Caki2 (cell line): ENCODE data around the gene NT5M. TPM values are rescaled to one million over a fixed set of nuclear protein-coding genes. Genes with fewer than 3 reads are reported as not detected.
"Not testable (repeated sequence)": the region's sequence is repeated elsewhere in the genome, so short reads cannot be mapped to it uniquely, and the experiment has no call there.

ENCODE experiments used
- DNase-seq: peaks from one replicate; pipeline ENCODE4 v3.0.0-alpha.2; 2015; ENCODE audit warnings: low read depth
- in situ Hi-C: cut with HindIII; loops from 2 replicates; pipeline ENCODE4 v1.10.0; 2016; ENCODE audit warnings: low sequenced_read_pairs, low pct_unique_long_range_greater_than_20kb, mixed read lengths
- total RNA-seq: library from RNA; depleted of rRNA; stranded (reverse); fragments of >200 nt; shearing (Covaris generic); gene quantifications from 2 replicates; pipeline ENCODE4 v1.2.3, GENCODE V29; 2014; ENCODE audit warnings: low replicate concordance

The NT5M gene
- total RNA-seq, 1 experiment from 2014 or later = 13.2 TPM

DNA sequence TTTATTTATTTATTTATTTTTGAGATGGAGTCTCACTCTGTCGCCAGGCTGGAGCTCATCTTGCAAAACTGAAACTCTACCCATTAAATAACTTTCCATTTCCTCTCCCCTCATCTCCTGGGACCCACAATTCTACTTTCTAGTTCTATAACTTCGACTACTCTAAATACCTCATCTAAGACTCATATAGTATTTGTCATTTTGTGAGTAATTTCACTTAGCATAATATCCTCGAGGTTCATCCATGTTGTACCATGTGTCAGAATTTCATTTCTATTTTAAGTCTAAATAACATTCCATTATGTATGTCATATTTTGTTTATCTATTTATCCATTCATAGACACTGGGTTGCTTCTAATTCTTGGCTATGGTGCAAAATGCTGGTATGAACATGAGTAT, 5.1 kb upstream of the NT5M start:
- in situ Hi-C loops = no loop called here
- no peak for DNase-seq

DNA sequence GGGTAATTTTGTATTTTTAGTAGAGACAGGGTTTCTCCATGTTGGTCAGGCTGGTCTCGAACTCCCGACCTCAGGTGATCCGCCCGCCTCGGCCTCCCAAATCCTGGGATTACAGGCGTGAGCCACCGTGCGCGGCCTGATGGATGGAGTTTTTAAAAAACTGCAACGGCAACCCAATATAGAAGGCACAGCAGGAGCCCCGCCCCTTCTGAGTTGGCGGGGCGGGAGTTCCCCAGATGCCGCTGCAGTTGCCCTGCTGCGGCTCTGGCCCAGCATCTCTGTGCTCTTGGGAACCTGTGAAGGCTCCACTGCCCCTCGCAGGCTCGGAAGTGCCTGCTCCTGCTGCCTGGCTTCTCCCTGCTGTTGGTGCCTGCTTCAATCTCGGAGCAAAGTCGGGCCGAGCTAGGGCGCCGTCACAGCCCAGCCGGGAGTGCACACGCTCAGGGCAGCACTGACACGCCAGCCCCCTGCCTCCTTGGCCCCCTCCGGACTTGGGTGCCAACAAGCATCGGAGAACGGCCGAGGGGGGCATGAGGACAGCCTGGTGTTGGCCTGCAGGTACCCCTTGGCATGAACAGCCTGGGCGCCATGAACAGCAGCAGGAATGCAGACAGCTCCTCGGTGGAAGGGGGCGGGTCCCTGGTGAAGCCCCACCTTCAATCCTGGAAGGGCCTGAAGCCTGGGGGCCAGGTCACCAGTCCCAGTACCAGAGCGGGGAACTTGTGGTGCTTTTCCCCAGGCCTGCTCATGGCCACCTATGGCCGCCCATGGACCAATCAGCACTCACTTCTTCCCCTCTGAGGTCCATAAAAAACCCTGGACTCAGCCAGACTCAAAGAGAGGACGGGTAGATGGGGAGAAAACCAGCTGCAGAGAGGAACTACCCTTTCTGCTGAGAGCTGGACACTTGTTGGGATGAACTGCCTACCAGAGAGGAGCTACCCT, 2.3 kb upstream of the NT5M start:
- DNase-seq = peak; percentile 77
- in situ Hi-C loops = no loop called here

- in situ Hi-C loops, DNase-seq: not testable (repeated sequence)
Observed at GRCh38 chr17:17301659-17302058, 1.5 kb upstream of the NT5M start.

DNA sequence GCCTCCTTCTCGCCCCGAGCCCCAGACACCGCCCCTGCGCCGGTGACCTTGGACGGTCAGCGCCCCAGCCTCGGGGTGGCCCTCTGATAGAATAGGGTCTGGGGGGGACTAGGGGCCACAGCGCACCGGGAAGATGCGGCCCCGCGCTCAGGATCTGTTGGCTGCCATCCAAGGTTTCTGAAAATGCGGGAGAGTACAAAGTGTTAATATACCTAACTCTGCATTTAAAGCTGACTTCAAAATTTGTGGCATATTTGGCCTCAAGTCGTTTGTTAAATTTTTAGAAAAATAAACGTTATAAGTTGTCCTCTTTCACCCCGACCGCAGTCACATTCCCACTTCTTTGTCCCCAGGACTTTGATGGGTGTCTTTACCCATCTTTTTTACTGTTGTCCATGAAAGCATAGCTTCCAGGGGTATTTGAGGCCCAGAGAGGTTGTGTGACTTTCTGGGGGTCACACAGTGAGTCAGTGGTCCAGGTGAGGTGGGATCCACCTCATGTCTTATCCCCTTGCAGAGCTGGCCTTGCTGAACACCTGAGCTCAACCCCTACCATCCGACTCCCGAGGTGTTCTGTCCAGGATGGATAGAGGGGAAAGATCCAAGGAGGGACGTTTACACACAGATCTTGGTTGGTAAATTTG, 796 bp downstream of the NT5M start:
- no peak for DNase-seq
- in situ Hi-C loops = no loop called here

GRCh38 chr17:17304521-17304985, 1.4 kb downstream of the NT5M start:
- DNase-seq = no peak
- in situ Hi-C loops = no loop called here

- in situ Hi-C loops = no loop called here
- no peak for DNase-seq
Observed at GRCh38 chr17:17305281-17305801, 2.2 kb downstream of the NT5M start.

DNA sequence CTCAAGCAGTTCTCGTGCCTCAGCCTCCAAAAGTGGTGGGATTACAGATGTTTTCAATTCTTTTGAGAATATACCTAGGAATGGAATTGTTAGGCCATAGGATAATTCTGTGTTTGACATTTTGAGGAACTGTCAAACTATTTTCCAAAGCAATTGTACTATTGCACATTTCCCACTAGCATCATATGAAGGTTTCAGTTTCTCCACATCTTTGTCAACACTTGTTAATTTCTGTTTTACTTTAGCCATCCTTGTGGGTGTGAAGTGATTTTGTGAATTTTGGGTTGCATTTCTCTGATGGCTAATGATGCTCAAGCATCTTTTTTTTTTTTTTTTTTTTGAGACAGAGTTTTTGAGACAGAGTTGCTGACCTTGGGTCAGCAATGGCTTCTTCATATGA, 6.2 kb downstream of the NT5M start:
- DNase-seq = no peak
- in situ Hi-C loops = no loop called here

DNA sequence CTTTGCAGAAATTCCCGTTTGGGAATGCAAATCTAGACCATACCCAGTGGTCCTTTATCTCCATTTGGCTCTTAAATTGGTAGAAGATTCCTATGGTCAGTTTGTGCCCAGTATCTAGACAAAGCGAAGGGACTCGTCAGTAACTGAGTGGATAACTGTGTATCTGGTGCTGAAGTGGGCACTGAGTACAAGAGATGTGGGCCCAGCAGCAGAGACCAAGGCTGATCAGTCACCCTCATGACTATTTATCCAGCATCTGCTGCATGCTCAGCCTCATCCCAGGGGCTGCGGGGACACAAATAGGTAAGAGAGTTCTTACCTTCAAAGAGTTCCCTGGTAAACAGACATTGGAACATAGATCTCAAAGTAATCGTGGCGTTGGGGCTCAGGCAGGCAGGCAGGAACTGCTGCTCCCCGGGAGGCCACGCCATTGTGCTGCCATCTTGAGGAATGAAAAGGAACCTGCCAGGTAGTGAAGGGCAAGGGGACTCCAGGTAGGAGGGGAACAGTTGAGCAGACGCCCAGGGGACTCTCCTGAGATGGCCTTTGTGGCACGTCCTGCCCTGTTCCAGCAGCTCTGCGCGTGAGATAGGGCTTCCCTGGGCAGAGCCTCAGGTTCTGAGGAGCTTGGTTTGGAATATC, 10.3 kb downstream of the NT5M start:
- DNase-seq = no peak
- in situ Hi-C loops = no loop called here

GRCh38 chr17:17314501-17315071, 11.4 kb downstream of the NT5M start:
- no peak for DNase-seq
- in situ Hi-C loops = no loop called here

GRCh38 chr17:17315142-17315821, 12.1 kb downstream of the NT5M start:
- in situ Hi-C loops = no loop called here
- no peak for DNase-seq

DNA sequence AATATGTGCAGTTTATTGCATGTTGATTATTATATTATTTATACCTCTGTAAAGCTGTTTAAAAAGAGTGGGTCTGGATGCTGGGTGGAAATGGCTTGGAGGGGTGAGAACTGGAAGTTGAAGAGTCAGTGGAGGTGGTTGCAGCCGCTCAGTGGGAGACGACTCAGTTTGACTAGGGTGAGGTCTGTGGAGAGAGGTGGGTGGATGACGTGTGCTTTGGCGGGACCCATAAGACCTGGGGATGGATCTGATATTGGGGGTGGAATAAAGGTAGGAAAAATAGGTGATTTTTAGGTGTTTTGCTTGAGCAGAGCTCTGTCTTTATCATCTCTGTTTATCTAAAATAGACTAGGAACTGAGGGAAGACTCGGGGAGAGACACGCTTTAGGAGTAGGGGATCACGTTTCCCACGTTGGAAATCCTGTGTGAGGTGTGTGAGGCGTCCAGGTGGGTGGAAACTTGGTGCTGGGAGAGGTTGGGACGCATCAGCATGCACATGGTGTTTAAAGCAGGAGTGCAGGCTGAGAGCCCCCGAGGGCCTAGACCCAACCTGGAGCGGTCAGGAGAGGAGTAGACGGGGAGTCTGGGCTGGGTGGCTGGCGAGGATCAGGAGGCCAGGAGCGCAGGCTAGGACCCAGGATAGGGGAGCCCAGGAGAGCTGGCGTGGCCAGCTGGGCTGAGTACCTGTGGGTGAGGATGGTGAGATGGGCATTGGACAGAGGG, 17.2 kb downstream of the NT5M start:
- DNase-seq = no peak
- in situ Hi-C loops = no loop called here

DNA sequence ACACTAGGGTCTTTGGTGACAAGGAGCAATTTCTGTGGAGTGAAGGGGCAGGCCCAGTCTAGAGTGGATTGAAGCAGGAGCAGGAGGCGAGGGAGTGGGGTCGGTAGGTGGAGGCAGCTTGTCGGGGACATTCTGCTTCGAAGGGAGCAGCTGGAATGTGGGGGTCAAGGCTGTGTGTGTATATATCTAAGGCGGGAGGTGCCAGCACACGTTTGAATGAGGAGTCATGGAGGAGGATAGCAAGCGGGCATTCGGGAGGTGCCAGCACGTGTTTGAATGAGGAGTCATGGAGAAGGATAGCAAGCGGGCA, 17.7 kb downstream of the NT5M start:
- DNase-seq = no peak
- in situ Hi-C loops = no loop called here

- in situ Hi-C loops = no loop called here
- DNase-seq = no peak
Observed at GRCh38 chr17:17321356-17322025, 18.3 kb downstream of the NT5M start.

DNA sequence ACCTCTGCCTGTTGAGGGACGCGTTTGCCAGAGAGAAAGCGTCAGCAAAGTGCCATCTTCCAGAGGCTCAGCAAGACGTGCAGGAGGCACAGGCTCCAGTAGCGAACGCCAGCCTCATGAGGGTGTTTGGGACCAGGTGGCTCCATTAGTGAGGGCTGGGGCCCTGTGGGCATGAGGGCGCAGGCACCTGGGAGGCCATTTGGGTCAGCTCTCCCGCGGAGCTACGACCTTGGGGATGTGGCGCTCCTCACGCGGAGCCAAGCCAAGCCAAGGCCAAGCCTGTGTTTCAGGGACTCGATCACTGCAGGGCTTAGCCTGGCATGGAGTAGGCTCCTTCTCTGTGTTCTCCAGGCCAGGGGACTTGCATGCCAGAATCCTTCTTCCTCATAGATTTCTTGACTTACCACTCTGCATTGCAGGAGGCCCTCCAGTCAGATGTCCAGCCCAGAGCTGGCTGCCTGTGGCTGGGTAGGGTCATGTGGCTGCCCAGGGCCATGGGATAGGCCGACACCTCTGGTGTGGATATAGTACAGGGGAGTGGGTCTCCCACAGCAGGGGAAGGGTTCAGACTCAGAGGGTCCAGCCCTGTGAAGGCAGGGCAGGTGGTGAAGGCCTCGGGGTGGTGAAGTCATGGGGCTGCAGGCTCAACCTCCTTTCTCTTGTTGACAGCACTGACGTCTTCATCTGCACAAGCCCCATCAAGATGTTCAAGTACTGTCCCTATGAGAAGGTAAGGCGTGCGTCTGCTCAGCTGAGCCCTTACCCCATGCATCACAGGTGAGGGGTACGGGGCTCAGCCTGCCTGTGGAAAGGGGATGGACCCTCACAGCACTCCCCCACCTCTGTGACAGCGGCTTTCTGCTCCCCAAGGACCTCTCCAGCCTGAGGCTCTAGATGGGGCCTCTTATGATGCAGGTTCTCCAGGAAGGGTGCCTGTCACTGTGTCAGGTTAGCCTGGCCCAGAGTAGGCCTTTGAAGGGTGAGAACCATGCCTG, 19.6 kb downstream of the NT5M start:
- in situ Hi-C loops = no loop called here

GRCh38 chr17:17324616-17325015, 21.4 kb downstream of the NT5M start:
- in situ Hi-C loops = no loop called here
- DNase-seq = no peak

More for the DNA sequence above, 19.6 kb downstream of the NT5M start:
- no peak for DNase-seq

DNA sequence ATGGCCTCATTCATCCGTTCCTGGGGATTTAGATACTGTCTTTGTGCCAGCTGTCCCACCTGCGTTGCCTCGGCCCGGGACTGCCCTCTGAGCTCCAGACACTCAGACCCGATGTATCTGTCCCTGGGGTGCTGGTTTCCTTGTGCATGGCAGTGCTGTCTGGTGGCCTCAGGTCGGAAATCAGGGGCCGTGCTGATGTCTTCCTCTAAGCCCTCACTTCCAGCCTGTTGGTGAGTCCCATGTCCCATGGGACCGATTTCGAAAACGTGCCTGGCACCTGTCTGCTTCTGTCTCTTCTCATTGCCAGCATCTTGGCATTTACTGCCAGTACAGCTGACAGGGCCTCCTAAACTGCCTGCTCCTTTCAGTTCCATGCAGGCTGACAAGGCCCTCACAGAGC, 22.1 kb downstream of the NT5M start:
- no peak for DNase-seq

More for the DNA sequence above, 22.1 kb downstream of the NT5M start:
- in situ Hi-C loops = no loop called here
